K562 (cell line): ENCODE data around the gene GTPBP6. TPM values are rescaled to one million over a fixed set of nuclear protein-coding genes. Genes with fewer than 3 reads are reported as not detected.

Experiments
- ATAC-seq: fragments of 200-7000 bp; cut with Tn5 transposase; 3 replicates; pipeline ENCODE4 v1.9.1; 2020; ENCODE audit warnings: moderate library complexity
- BruUV-seq: library from RNA; stranded (reverse); fragments of 400-500 nt; replicated peaks from 2 replicates; lab custom pipeline; 2021; lab: Mats Ljungman, UMichigan
- CTCF ChIA-PET: fragments of 300-600 bp; formaldehyde crosslinking; extraction: SDS; loops from one replicate; lab custom pipeline; 2021; ENCODE audit warnings: low intra/inter-chr PET ratio; lab: Yijun Ruan, JAX
- POLR2A ChIA-PET: fragments of 300-600, 350-650 bp; sonication (Branson Sonifier 250); formaldehyde crosslinking; extraction: SDS; loops from one replicate; lab custom pipeline; 2021; ENCODE audit warnings: antibody characterized with exemption, inconsistent platforms; lab: Yijun Ruan, JAX
- DNase-seq, 4 experiments: peaks; one replicate each; pipeline versions ENCODE4 v3.0.0 to v3.0.0-alpha.2; 2011 to 2018; ENCODE audit warnings: low spot score in 3 of 4, mixed read lengths in 3 of 4; ENCODE audit errors: extremely low read depth in 1 of 4
- FAIRE-seq: peaks from 2 replicates; lab custom pipeline; 2011; peaks lifted over from hg19 to GRCh38; lab: Jason Lieb, UNC
- H2AFZ ChIP-seq: 2 replicates; pipeline ENCODE4 v1.6.0; 2011; ENCODE audit warnings: low read depth, low read length, control low read depth, inconsistent platforms
- H3K27ac ChIP-seq: fragments of 200-600 bp; 3 replicates; pipeline ENCODE4 v1.8.0; 2011; ENCODE audit warnings: low read depth, mild to moderate bottlenecking, control low read depth, inconsistent platforms, low read length, moderate library complexity, mixed read lengths; ENCODE audit errors: extremely low read depth
- H3K27me3 ChIP-seq, 2 experiments: fragments of 300-600 bp in 1 of 2; 2 replicates in 1 of 2; 3 replicates in 1 of 2; pipeline versions ENCODE4 v1.6.0 to v1.8.0; 2011; ENCODE audit warnings: inconsistent platforms in 2 of 2, low read length in 2 of 2, mild to moderate bottlenecking in 1 of 2, mixed read lengths in 1 of 2, moderate library complexity in 1 of 2; ENCODE audit not compliant: control insufficient read depth in 2 of 2, insufficient read depth in 2 of 2
- H3K36me3 ChIP-seq: fragments of 300-600 bp; 3 replicates; pipeline ENCODE4 v1.8.0; 2011; ENCODE audit warnings: mild to moderate bottlenecking, low read length, inconsistent platforms; ENCODE audit not compliant: control insufficient read depth, insufficient read depth
- H3K4me1 ChIP-seq, 2 experiments: fragments of 200-600 bp in 1 of 2; replicated peaks in 1 of 2; 2 replicates in 1 of 2; 3 replicates in 1 of 2; pipeline versions ENCODE4 v1.5.1 to v1.8.0; 2011; ENCODE audit warnings: inconsistent platforms in 2 of 2, low read length in 2 of 2, mild to moderate bottlenecking in 1 of 2, mixed read lengths in 1 of 2, moderate library complexity in 1 of 2; ENCODE audit not compliant: control insufficient read depth in 2 of 2, insufficient read depth in 2 of 2
- H3K4me2 ChIP-seq: 2 replicates; pipeline ENCODE4 v1.6.1; 2011; ENCODE audit warnings: low read length, control low read depth, inconsistent platforms, mixed read lengths; ENCODE audit not compliant: insufficient read depth
- H3K4me3 ChIP-seq: fragments of 200-600 bp; sonication (generic), shearing (Covaris generic); 2 replicates; pipeline ENCODE4 v1.5.1; 2016; ENCODE audit warnings: control low read depth, inconsistent platforms
- H3K79me2 ChIP-seq: fragments of 200-600 bp; 3 replicates; pipeline ENCODE4 v1.8.0; 2011; ENCODE audit warnings: low read length, inconsistent platforms; ENCODE audit not compliant: control insufficient read depth, insufficient read depth
- H3K9ac ChIP-seq, 2 experiments: 2 replicates each; pipeline versions ENCODE4 v1.6.0 to v1.6.1; 2011; ENCODE audit warnings: low read depth in 2 of 2, low read length in 2 of 2, control low read depth in 1 of 2, inconsistent platforms in 1 of 2, mild to moderate bottlenecking in 1 of 2, mixed read lengths in 1 of 2; ENCODE audit not compliant: insufficient read depth in 1 of 2
- H3K9me1 ChIP-seq: one replicate; pipeline ENCODE4 v1.6.0; 2011; ENCODE audit warnings: inconsistent platforms, mild to moderate bottlenecking, low read length, moderate library complexity; ENCODE audit not compliant: control insufficient read depth, insufficient read depth
- H3K9me3 ChIP-seq: replicated peaks from 2 replicates; pipeline ENCODE4 v1.5.1; 2011; ENCODE audit warnings: low read depth, low read length, inconsistent platforms; ENCODE audit not compliant: control insufficient read depth, insufficient read depth
- H4K20me1 ChIP-seq: replicated peaks from 2 replicates; pipeline ENCODE4 v1.6.1; 2011; ENCODE audit warnings: low read length, inconsistent platforms, mixed read lengths; ENCODE audit not compliant: control insufficient read depth, insufficient read depth
- AFF4 ChIP-seq: sonication (generic); formaldehyde crosslinking; IDR thresholded peaks from 2 replicates; pipeline ENCODE4 v1.8.0; 2023; ENCODE audit warnings: mild to moderate bottlenecking, missing genetic modification reagents
- KDM1A ChIP-seq, 2 experiments: fragments of 450-650 bp; IDR thresholded peaks; 2 replicates each; pipeline ENCODE4 v1.6.1; 2016; ENCODE audit warnings: mild to moderate bottlenecking in 2 of 2
- NFRKB ChIP-seq: fragments of 450-650 bp; IDR thresholded peaks from 2 replicates; pipeline ENCODE4 v1.6.1; 2016; ENCODE audit warnings: low read depth
- WGBS: fragments of 100-300 bp; shearing (Covaris generic); methylation state at CpG from one replicate; pipeline ENCODE4 v1.1.6; 2016; ENCODE audit warnings: low coverage, mixed read lengths; ENCODE audit not compliant: insufficient coverage; ENCODE audit errors: missing lambda C conversion rate; 5-methylcytosine and 5-hydroxymethylcytosine counted together
- in situ Hi-C: fragments of 300-500 bp; cut with MboI; formaldehyde crosslinking; loops from 4 replicates; pipeline ENCODE4 v1.15.0; 2018; ENCODE audit warnings: inconsistent platforms, mixed read lengths
- intact Hi-C: fragments of 100-400 bp; cut with micrococcal nuclease; formaldehyde crosslinking; loops from 2 replicates; pipeline ENCODE4 v1.14.2; 2022
- polyA plus RNA-seq, 8 experiments: library from polyadenylated mRNA; depleted of rRNA in 4 of 8; stranded (reverse) in 5 of 8; unstranded in 3 of 8; fragments of >200 nt; fragmentation: Nextera tagmentation in 2 of 8; fragmentation: Illumina TruSeq in 1 of 8; extraction: Ambion mirVana in 2 of 8; extraction: Trizol in 1 of 8; gene quantifications; 2 replicates each; pipeline versions ENCODE4 v1.2.1 to v1.2.3, GENCODE V29; 2011 to 2014; ENCODE audit warnings: inconsistent platforms in 1 of 8, missing spikeins in 1 of 8
- total RNA-seq, 7 experiments: library from RNA; depleted of rRNA in 6 of 7; stranded (reverse); fragments of >200 nt in 6 of 7; fragmentation: Illumina TruSeq in 2 of 7; extraction: Trizol in 2 of 7; gene quantifications; 2 replicates each; pipeline versions ENCODE4 v1.2.1 to v1.2.3, GENCODE V29; 2011 to 2021; ENCODE audit warnings: low replicate concordance in 1 of 7

Gene GTPBP6
- total and polyA plus RNA-seq, 9 of the 15 experiments (the other 6 are each of a cell fraction or from before 2014, with no cell fraction given) = 0.24 to 35.2 (median 8.0) TPM

- BruUV-seq = no TSS peak
- Histone ChIP-seq H3K79me2 (peaks cover 52% of the 10 kb centered on the region), H3K27ac (no peak overlapping the region), H2AFZ (no peak overlapping the region), H3K4me1 (peaks cover 0 to 5% of the 10 kb centered on the region in 2 experiments; a peak in 2 of 5 replicates), H3K9ac (no peak overlapping the region), H3K4me2 (no peak overlapping the region), H4K20me1 (no peaks in the 10 kb centered on the region), H3K36me3 (peaks cover 54% of the 10 kb centered on the region), H3K4me3 (no peak overlapping the region), H3K9me1 (no peaks in the 10 kb centered on the region), H3K27me3 (no peaks in the 10 kb centered on the region), H3K9me3 (no peaks in the 10 kb centered on the region)
- DNase-seq (no peak), ATAC-seq (no peak), FAIRE-seq (no peak)
- intact Hi-C loops = no loop called here
- in situ Hi-C loops = no loop called here
- ChIA-PET CTCF (no interaction called here), POLR2A (no interaction called here)
- TF ChIP-seq NFRKB (0 out of 2 replicates have a peak, but pooled peaks have one; percentile 40), AFF4 (CRISPR knock-in tag) (no peak), KDM1A (IDR thresholded peaks at IDR 0.05) (peak in 1 of 2 experiments; percentile 87; a peak in 2 of 4 replicates)
- WGBS = 95% methylated on average over 12 of the region's 13 CpGs
Observed at GRCh38 chrX:285076-285677, 33.4 kb downstream of the GTPBP6 start.
